Adipocyte (in vitro differentiated cells): ENCODE results near the gene STMN1.

Experiments used
- DNase-seq: peaks from one replicate; pipeline ENCODE4 v3.0.0-alpha.2; 2015; ENCODE audit warnings: low read depth
- H3K27me3 ChIP-seq: replicated peaks from 2 replicates; pipeline ENCODE4 v1.7.0; 2013; ENCODE audit warnings: mild to moderate bottlenecking, low read length, moderate library complexity; ENCODE audit not compliant: control insufficient read depth, insufficient read depth
- H3K36me3 ChIP-seq: 2 replicates; pipeline ENCODE4 v1.7.0; 2013; ENCODE audit warnings: low read length, mild to moderate bottlenecking, moderate library complexity; ENCODE audit not compliant: control insufficient read depth, insufficient read depth, severe bottlenecking
- H3K4me1 ChIP-seq: 2 replicates; pipeline ENCODE4 v1.7.0; 2013; ENCODE audit warnings: mild to moderate bottlenecking, low read length, moderate library complexity; ENCODE audit not compliant: control insufficient read depth, insufficient read depth
- H3K4me3 ChIP-seq: 2 replicates; pipeline ENCODE4 v1.7.0; 2013; ENCODE audit warnings: mild to moderate bottlenecking, low read length, moderate library complexity
- H3K9ac ChIP-seq: 2 replicates; pipeline ENCODE4 v1.7.0; 2013; ENCODE audit warnings: mild to moderate bottlenecking, low read length, moderate library complexity
- H3K9me3 ChIP-seq: 2 replicates; pipeline ENCODE4 v1.7.0; 2013; ENCODE audit warnings: mild to moderate bottlenecking, low read length, moderate library complexity; ENCODE audit not compliant: control insufficient read depth

The STMN1 gene

GRCh38 chr1:25890239-25891034 is 15.8 kb downstream of the STMN1 start:
- H3K4me1 ChIP-seq, result peaks cover 30% of the 10 kb centered on the region
- no peak overlapping the region for H3K9ac ChIP-seq
- no peaks in the 10 kb centered on the region for H3K9me3 ChIP-seq
- no peaks in the 10 kb centered on the region for H3K36me3 ChIP-seq
- DNase-seq, result peak; percentile 31
- H3K4me3 ChIP-seq, result no peak overlapping the region
- H3K27me3 ChIP-seq, result no peaks in the 10 kb centered on the region

DNA sequence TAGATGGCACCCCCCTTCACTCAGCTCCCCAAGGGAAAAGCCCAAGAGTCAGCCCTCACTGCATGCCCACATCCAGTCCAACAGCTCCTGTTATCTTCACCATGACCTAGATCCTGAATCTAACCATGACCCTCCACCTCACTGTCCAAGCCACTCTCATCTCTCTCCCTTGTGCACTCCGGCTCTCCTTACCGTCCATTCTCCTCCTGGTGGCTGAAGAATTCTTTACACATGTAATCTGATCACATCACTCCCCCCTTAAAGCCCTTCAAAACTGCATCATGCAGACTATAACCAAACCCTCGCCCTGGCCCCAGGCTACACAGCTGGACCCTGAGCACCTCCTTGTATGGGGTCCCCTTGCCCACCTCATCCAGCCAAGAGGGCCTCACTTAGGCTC is 16.7 kb downstream of the STMN1 start:
- peaks cover 27% of the 10 kb centered on the region for H3K4me1 ChIP-seq
- H3K4me3 ChIP-seq, result no peak overlapping the region
- H3K9ac ChIP-seq, result no peak overlapping the region
- no peaks in the 10 kb centered on the region for H3K9me3 ChIP-seq
- peak; percentile 56 for DNase-seq
- H3K36me3 ChIP-seq, result no peaks in the 10 kb centered on the region
- H3K27me3 ChIP-seq, result no peaks in the 10 kb centered on the region

GRCh38 chr1:25888426-25888987 is 17.7 kb downstream of the STMN1 start:
- DNase-seq, result no peak
- no peak overlapping the region for H3K4me3 ChIP-seq
- no peaks in the 10 kb centered on the region for H3K9me3 ChIP-seq
- no peak overlapping the region for H3K9ac ChIP-seq
- peaks cover 27% of the 10 kb centered on the region for H3K4me1 ChIP-seq
- H3K36me3 ChIP-seq, result no peaks in the 10 kb centered on the region
- H3K27me3 ChIP-seq, result no peaks in the 10 kb centered on the region

DNA sequence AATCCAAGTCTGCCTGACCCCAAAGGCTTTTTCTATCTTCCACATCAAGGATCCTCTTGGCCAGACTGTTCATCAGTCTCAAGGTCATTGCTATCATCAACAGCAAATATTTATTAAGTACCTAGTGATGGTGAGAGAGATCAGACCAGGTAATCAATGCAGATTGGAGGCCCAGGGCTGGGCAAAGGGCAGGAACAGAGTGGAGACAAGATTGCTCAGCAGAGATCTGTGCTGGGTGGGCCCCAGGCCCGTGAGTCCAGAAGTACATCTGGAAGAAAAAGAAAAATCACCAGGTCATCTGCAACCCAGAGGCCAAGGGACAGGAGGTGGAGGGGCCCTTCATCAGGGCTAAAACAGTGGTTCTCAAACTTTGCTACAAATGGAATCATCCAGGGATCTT is 20.6 kb downstream of the STMN1 start:
- no peak overlapping the region for H3K4me3 ChIP-seq
- H3K36me3 ChIP-seq, result no peaks in the 10 kb centered on the region
- peaks cover 5% of the 10 kb centered on the region for H3K4me1 ChIP-seq
- no peak for DNase-seq
- no peak overlapping the region for H3K9ac ChIP-seq
- H3K9me3 ChIP-seq, result no peaks in the 10 kb centered on the region
- no peaks in the 10 kb centered on the region for H3K27me3 ChIP-seq

- no peaks in the 10 kb centered on the region for H3K4me1 ChIP-seq
- H3K36me3 ChIP-seq, result no peaks in the 10 kb centered on the region
- no peaks in the 10 kb centered on the region for H3K9me3 ChIP-seq
- no peak overlapping the region for H3K4me3 ChIP-seq
- DNase-seq, result no peak
- H3K9ac ChIP-seq, result no peak overlapping the region
- H3K27me3 ChIP-seq, result no peaks in the 10 kb centered on the region
Observed at GRCh38 chr1:25881266-25881665, 25.0 kb downstream of the STMN1 start.

DNA sequence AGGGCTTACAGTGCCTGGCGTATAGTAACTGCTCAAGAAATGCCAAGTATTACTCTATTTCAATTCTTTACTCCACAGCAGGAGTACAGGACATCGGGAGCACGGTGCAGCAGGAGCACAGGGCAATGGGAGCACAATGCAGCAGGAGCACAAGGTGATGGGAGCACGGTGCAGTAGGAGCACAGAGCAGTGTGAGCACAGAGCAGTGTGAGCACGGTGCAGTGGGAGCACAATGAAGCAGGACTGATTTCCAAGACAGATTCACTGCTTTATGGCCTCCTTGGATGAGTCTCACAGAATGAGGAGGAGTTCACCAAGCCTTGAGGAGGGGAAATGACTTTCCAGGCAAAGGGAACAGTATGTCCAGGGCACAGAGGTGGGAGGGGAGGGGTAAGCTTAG is 25.7 kb downstream of the STMN1 start:
- Histone ChIP-seq H3K9ac (no peak overlapping the region), H3K4me3 (no peak overlapping the region), H3K27me3 (no peaks in the 10 kb centered on the region), H3K36me3 (no peaks in the 10 kb centered on the region), H3K9me3 (no peaks in the 10 kb centered on the region), H3K4me1 (no peaks in the 10 kb centered on the region)
- no peak for DNase-seq

- no peak overlapping the region for H3K9ac ChIP-seq
- H3K27me3 ChIP-seq, result no peaks in the 10 kb centered on the region
- no peak for DNase-seq
- no peaks in the 10 kb centered on the region for H3K9me3 ChIP-seq
- H3K4me3 ChIP-seq, result no peak overlapping the region
- H3K4me1 ChIP-seq, result peaks cover 3% of the 10 kb centered on the region
- no peaks in the 10 kb centered on the region for H3K36me3 ChIP-seq
Observed at GRCh38 chr1:25879675-25880074, 26.5 kb downstream of the STMN1 start.

- Histone ChIP-seq H3K9me3 (no peaks in the 10 kb centered on the region), H3K9ac (no peak overlapping the region), H3K36me3 (no peaks in the 10 kb centered on the region), H3K4me1 (peaks cover 7% of the 10 kb centered on the region), H3K4me3 (no peak overlapping the region), H3K27me3 (no peaks in the 10 kb centered on the region)
- DNase-seq, result no peak
Observed at GRCh38 chr1:25878690-25879089, 27.5 kb downstream of the STMN1 start.

- H3K36me3 ChIP-seq, result no peaks in the 10 kb centered on the region
- H3K4me3 ChIP-seq, result no peak overlapping the region
- H3K27me3 ChIP-seq, result no peaks in the 10 kb centered on the region
- no peak overlapping the region for H3K9ac ChIP-seq
- peaks cover 15% of the 10 kb centered on the region for H3K4me1 ChIP-seq
- H3K9me3 ChIP-seq, result no peaks in the 10 kb centered on the region
- DNase-seq, result no peak
Observed at GRCh38 chr1:25877155-25877554, 29.1 kb downstream of the STMN1 start.

- no peak for DNase-seq
- H3K9me3 ChIP-seq, result no peaks in the 10 kb centered on the region
- H3K27me3 ChIP-seq, result no peaks in the 10 kb centered on the region
- peaks cover 15% of the 10 kb centered on the region for H3K4me1 ChIP-seq
- no peak overlapping the region for H3K4me3 ChIP-seq
- H3K36me3 ChIP-seq, result no peaks in the 10 kb centered on the region
- no peak overlapping the region for H3K9ac ChIP-seq
Observed at GRCh38 chr1:25876693-25877077, 29.5 kb downstream of the STMN1 start.

DNA sequence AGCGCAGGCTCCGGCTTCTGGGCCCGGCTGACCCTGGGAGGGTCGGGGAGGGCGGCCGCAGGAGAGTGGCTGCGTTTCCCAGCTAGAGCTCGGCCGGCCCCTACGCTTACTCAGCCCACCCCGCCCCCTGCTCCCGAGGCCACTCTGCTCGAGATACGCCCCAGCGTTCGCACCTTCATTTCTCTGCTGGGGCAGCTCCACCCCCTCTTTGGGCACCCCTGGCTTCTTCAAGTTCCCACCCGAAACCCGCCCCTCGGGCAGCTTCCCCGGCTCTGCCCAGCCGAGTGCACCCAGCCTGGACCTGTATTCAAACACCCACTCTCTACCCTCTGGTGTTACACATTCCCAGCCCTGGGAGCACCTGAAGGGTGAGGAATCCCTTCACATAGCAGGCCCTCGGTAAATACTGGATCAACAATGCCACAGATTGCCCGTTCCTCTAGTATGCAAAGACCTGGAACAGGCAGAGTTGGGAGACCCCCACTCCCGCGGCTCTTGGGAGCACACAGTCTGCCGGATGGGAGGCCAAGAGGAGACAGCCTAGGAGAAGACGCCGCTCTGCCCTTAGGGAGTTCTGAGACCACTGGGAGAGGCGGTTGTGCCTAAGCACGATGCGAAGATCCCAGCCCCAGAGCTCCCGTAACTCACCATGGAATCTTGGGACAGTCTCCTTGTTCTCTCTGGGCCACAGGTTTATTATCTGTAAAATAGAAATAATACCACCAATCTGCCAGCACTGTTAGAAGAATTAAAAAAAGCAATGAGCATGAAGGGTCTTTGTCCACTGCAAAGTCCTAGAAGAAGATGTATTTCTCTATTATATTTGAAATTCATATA is 30.1 kb downstream of the STMN1 start:
- H3K4me1 ChIP-seq, result peaks cover 18% of the 10 kb centered on the region
- DNase-seq, result no peak
- peak overlapping the region; percentile 84 for H3K9ac ChIP-seq

More for the DNA sequence above, 30.1 kb downstream of the STMN1 start:
- Histone ChIP-seq H3K27me3 (no peaks in the 10 kb centered on the region), H3K4me3 (peak overlapping the region; percentile 82), H3K36me3 (no peaks in the 10 kb centered on the region), H3K9me3 (no peaks in the 10 kb centered on the region)
